Measurements from ENCODE around the gene PML.

DNA sequence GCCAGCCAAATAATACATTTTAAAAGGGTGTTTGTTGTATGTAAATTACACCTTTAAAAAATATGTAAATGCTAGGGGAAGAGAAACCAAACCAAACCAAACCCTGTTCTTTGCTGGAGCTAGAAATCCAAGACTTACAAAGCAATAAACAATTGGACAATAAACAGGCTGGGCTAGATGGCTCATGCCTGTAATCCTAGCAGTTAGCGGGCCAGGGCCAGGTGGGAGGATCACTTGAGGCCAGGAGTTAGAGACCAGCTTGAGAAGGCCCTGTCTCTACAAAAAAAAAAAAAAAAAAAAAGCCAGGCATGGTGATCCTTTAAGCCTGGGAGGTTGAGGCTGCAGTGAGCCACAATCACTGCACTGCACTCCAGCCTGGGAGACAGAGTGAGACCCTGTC, 14.9 kb upstream of the PML start:
- TF ChIP-seq CTCF (IDR thresholded peaks at IDR 0.05) (no peak), EZH2 (IDR thresholded peaks at IDR 0.05) (no peak), EZH2phosphoT487 (IDR thresholded peaks at IDR 0.05) (no peak)

All from neural progenitor cell (in vitro differentiated cells).